C1 segment of cervical spinal cord (tissue), 14 donors: ENCODE measurements around the gene GATC.

Experiments used
- DNase-seq, 14 donors: peaks; one replicate each; lab custom pipeline; 2025; lab: John Stamatoyannopoulos, UW

The GATC gene

GRCh38 chr12:120445911-120446843 is at the start of gene GATC, which contains the start of gene TRIAP1:
GATC (plus strand) TSS chr12:120446444; CDS start chr12:120446481, 37 bp downstream.
TRIAP1 (minus strand) TSS chr12:120446384; CDS start chr12:120446372, 12 bp downstream.
- peak; percentile 43 to 90 (median 80) for DNase-seq

- peak in 8 of 14 donors; percentile 4 to 60 (median 6) for DNase-seq
Observed at GRCh38 chr12:120397824-120398540, 48.3 kb upstream of the GATC start.

- DNase-seq: no peak
Observed at GRCh38 chr12:120399531-120399930, 46.7 kb upstream of the GATC start.

GRCh38 chr12:120402217-120402616 is 44.0 kb upstream of the GATC start:
- peak in 5 of 14 donors; percentile 0 to 39 (median 12) for DNase-seq

GRCh38 chr12:120403869-120404268 is 42.4 kb upstream of the GATC start:
- DNase-seq: no peak

- no peak for DNase-seq
Observed at GRCh38 chr12:120404271-120404670, 42.0 kb upstream of the GATC start.

GRCh38 chr12:120406069-120406468 is 40.2 kb upstream of the GATC start:
- no peak for DNase-seq

GRCh38 chr12:120406553-120406952 is 39.7 kb upstream of the GATC start:
- no peak for DNase-seq

GRCh38 chr12:120408771-120409170 is 37.5 kb upstream of the GATC start:
- no peak for DNase-seq

GRCh38 chr12:120412421-120412820 is 33.8 kb upstream of the GATC start:
- no peak for DNase-seq

GRCh38 chr12:120413901-120414695 is 32.1 kb upstream of the GATC start:
- peak in 8 of 14 donors; percentile 3 to 56 (median 24) for DNase-seq

- no peak for DNase-seq
Observed at GRCh38 chr12:120416490-120417216, 29.6 kb upstream of the GATC start.

- no peak for DNase-seq
Observed at GRCh38 chr12:120417917-120418580, 28.2 kb upstream of the GATC start.

GRCh38 chr12:120421701-120422100 is 24.5 kb upstream of the GATC start:
- DNase-seq: no peak

GRCh38 chr12:120422892-120423456 is 23.3 kb upstream of the GATC start:
- no peak for DNase-seq

GRCh38 chr12:120425797-120426196 is 20.4 kb upstream of the GATC start:
- no peak for DNase-seq

- no peak for DNase-seq
Observed at GRCh38 chr12:120428597-120429229, 17.5 kb upstream of the GATC start.

- DNase-seq: no peak
Observed at GRCh38 chr12:120429368-120429767, 16.9 kb upstream of the GATC start.

GRCh38 chr12:120432772-120433525 is 13.3 kb upstream of the GATC start:
- DNase-seq: no peak
